Sigmoid colon (tissue), 4 donors: Measurements from ENCODE around the gene VIPR2.

Experiments used
- CTCF ChIP-seq, 4 experiments: fragments of 450-650 bp in 3 of 4; fragments of 200-600 bp in 1 of 4; IDR thresholded peaks; one replicate each; pipeline ENCODE4 v1.5.1; 2016 to 2019; ENCODE audit warnings: antibody characterized with exemption in 4 of 4, mild to moderate bottlenecking in 3 of 4, moderate library complexity in 2 of 4
- EP300 ChIP-seq, 4 donors: sonication (generic); formaldehyde crosslinking; IDR thresholded peaks; one replicate each; pipeline ENCODE4 v1.6.1; 2017; ENCODE audit warnings: antibody characterized with exemption in 4 of 4
- POLR2A ChIP-seq, 2 donors: fragments of 450-650 bp; IDR thresholded peaks; one replicate each; pipeline ENCODE4 v1.6.1; 2016; ENCODE audit warnings: antibody characterized with exemption in 2 of 2, mild to moderate bottlenecking in 2 of 2, moderate library complexity in 2 of 2
- POLR2AphosphoS5 ChIP-seq, 4 donors: sonication (generic); formaldehyde crosslinking; IDR thresholded peaks; one replicate each; pipeline ENCODE4 v1.6.1; 2017; ENCODE audit warnings: antibody characterized with exemption in 4 of 4

- TF ChIP-seq CTCF (IDR thresholded peaks at IDR 0.05) (no peak), POLR2AphosphoS5 (IDR thresholded peaks at IDR 0.05) (no peak), POLR2A (IDR thresholded peaks at IDR 0.05) (no peak), EP300 (IDR thresholded peaks at IDR 0.05) (no peak)
Measured at GRCh38 chr7:159091480-159092475, 52.9 kb downstream of the VIPR2 start.
